Ammon's horn (tissue), 1 donor: ENCODE measurements around the gene CLN3.
"Not testable (repeated sequence)": the region's sequence is repeated elsewhere in the genome, so short reads cannot be mapped to it uniquely, and the experiment has no call there.

Experiments used
- DNase-seq: peaks from one replicate; pipeline ENCODE4 v3.0.0-alpha.2; 2016; ENCODE audit warnings: low spot score

Gene CLN3

GRCh38 chr16:28513484-28514181 is 21.8 kb upstream of the CLN3 start:
- no peak for DNase-seq

- DNase-seq = no peak
Measured at GRCh38 chr16:28511801-28512789, 20.2 kb upstream of the CLN3 start.

- no peak for DNase-seq
Measured at GRCh38 chr16:28511031-28511430, 19.2 kb upstream of the CLN3 start.

- no peak for DNase-seq
Measured at GRCh38 chr16:28505489-28506137, 13.7 kb upstream of the CLN3 start.

GRCh38 chr16:28504707-28505404 is 13.0 kb upstream of the CLN3 start:
- no peak for DNase-seq

GRCh38 chr16:28503470-28504259 is 11.8 kb upstream of the CLN3 start:
- no peak for DNase-seq

- no peak for DNase-seq
Measured at GRCh38 chr16:28502290-28502689, 10.4 kb upstream of the CLN3 start.

GRCh38 chr16:28501258-28502232 is 9.7 kb upstream of the CLN3 start:
- DNase-seq = no peak

- DNase-seq = not testable (repeated sequence)
Measured at GRCh38 chr16:28500476-28501180, 8.8 kb upstream of the CLN3 start.

GRCh38 chr16:28499854-28500253 is 8.0 kb upstream of the CLN3 start:
- no peak for DNase-seq

- no peak for DNase-seq
Measured at GRCh38 chr16:28498666-28499381, 7.0 kb upstream of the CLN3 start.

- no peak for DNase-seq
Measured at GRCh38 chr16:28497861-28498599, 6.2 kb upstream of the CLN3 start.

- DNase-seq = no peak
Measured at GRCh38 chr16:28497386-28497785, 5.5 kb upstream of the CLN3 start.

- DNase-seq = no peak
Measured at GRCh38 chr16:28496844-28497243, 5.0 kb upstream of the CLN3 start.

- DNase-seq = no peak
Measured at GRCh38 chr16:28495795-28496749, 4.2 kb upstream of the CLN3 start.

- no peak for DNase-seq
Measured at GRCh38 chr16:28495098-28495793, 3.4 kb upstream of the CLN3 start.
